H1 (cell line): ENCODE data around the gene GDPD3. TPM values are rescaled to one million over a fixed set of nuclear protein-coding genes. Genes with fewer than 3 reads are reported as not detected.

Experiments used
- ATF3 ChIP-seq: IDR thresholded peaks from 2 replicates; pipeline ENCODE4 v1.6.1; 2011; ENCODE audit warnings: low read depth, mild to moderate bottlenecking, low read length; ENCODE audit not compliant: insufficient read depth
- BCL11A ChIP-seq, 2 experiments: IDR thresholded peaks; one replicate each; pipeline ENCODE4 v1.6.1; 2011; ENCODE audit warnings: low read depth in 2 of 2, low read length in 2 of 2, mild to moderate bottlenecking in 2 of 2
- CREB1 ChIP-seq: IDR thresholded peaks from 2 replicates; pipeline ENCODE4 v1.6.1; 2012; ENCODE audit warnings: inconsistent platforms
- JUND ChIP-seq: IDR thresholded peaks from 2 replicates; pipeline ENCODE4 v1.6.1; 2011; ENCODE audit warnings: mild to moderate bottlenecking, improper control_type of control experiment, low read length
- RXRA ChIP-seq: IDR thresholded peaks from 2 replicates; pipeline ENCODE4 v1.6.1; 2011; ENCODE audit warnings: low read depth, mild to moderate bottlenecking, low read length, moderate library complexity; ENCODE audit not compliant: insufficient read depth
- SIX5 ChIP-seq: IDR thresholded peaks from 2 replicates; pipeline ENCODE4 v1.6.1; 2011; ENCODE audit warnings: mild to moderate bottlenecking, low read depth, low read length
- SP4 ChIP-seq: IDR thresholded peaks from 2 replicates; pipeline ENCODE4 v1.6.1; 2012; ENCODE audit warnings: low read length, inconsistent platforms
- TBP ChIP-seq: IDR thresholded peaks from 2 replicates; pipeline ENCODE4 v1.6.1; 2011; ENCODE audit warnings: low read depth, low read length, improper control_type of control experiment
- TCF12 ChIP-seq: IDR thresholded peaks from 2 replicates; pipeline ENCODE4 v1.6.1; 2011; ENCODE audit warnings: low read depth, mild to moderate bottlenecking, low read length
- TEAD4 ChIP-seq: IDR thresholded peaks from 2 replicates; pipeline ENCODE4 v1.6.1; 2012; ENCODE audit warnings: low read depth, low read length, inconsistent platforms, mixed read lengths
- polyA plus RNA-seq, 7 experiments: library from polyadenylated mRNA; depleted of rRNA in 3 of 7; stranded (reverse) in 5 of 7; unstranded in 2 of 7; fragments of >200 nt in 5 of 7; fragments of 200-250 nt in 2 of 7; gene quantifications; 1 replicate in 5 of 7; 2 replicates in 1 of 7; 4 replicates in 1 of 7; pipeline versions ENCODE4 v1.2.1 to v1.2.3, GENCODE V29; 2011 to 2013; ENCODE audit warnings: missing spikeins in 2 of 7, mixed read lengths in 2 of 7
- total RNA-seq: library from RNA; stranded (reverse); fragmentation: NEBNext Ultra II Directional; extraction: Animal tissue kit (Norgen Biotek cat#: 25700); gene quantifications from 2 replicates; pipeline ENCODE4 v1.2.1, GENCODE V29; 2021

GDPD3 gene
- total and polyA plus RNA-seq, 2 of the 8 experiments (the other 6 are each of a cell fraction or from before 2014, with no cell fraction given) = 0.20 TPM; not detected in 1

GRCh38 chr16:30112197-30113030, 923 bp downstream of the GDPD3 start (continued):
- TF ChIP-seq ATF3 (no peak), BCL11A (IDR thresholded peaks at IDR 0.05; ENCODE audit: low read depth in 2 of 2, low read length in 2 of 2) (no peak), SP4 (peak; percentile 52; the same call in 1 of the 2 replicates), TCF12 (no peak), SIX5 (no peak), CREB1 (peak; percentile 45), RXRA (no peak), JUND (no peak), TEAD4 (peak; percentile 79), TBP (no peak)
